SK-N-SH (cell line): ENCODE results near the gene LCN6. TPM values are rescaled to one million over a fixed set of nuclear protein-coding genes. Genes with fewer than 3 reads are reported as not detected.
"Not testable (repeated sequence)": the region's sequence is repeated elsewhere in the genome, so short reads cannot be mapped to it uniquely, and the experiment has no call there.

Source experiments
- CTCF ChIA-PET: fragments of 300-600, 350-600 bp; formaldehyde crosslinking; extraction: SDS; loops from one replicate; lab custom pipeline; 2021; lab: Yijun Ruan, JAX
- POLR2A ChIA-PET: fragments of 350-600 bp; sonication (Branson Sonifier 250); formaldehyde crosslinking; extraction: SDS; loops from one replicate; lab custom pipeline; 2020; ENCODE audit warnings: antibody characterized with exemption, inconsistent platforms; lab: Yijun Ruan, JAX
- DNase-seq: peaks from one replicate; pipeline ENCODE4 v3.0.0; 2012
- H2AFZ ChIP-seq: fragments of 200-600 bp; sonication (generic); 2 replicates; pipeline ENCODE4 v1.8.1; 2016; ENCODE audit warnings: antibody characterized with exemption, mild to moderate bottlenecking, low read depth
- H3F3A ChIP-seq: fragments of 200-600 bp; sonication (generic); replicated peaks from 2 replicates; pipeline ENCODE3; 2016; ENCODE audit warnings: antibody characterized with exemption, mild to moderate bottlenecking; ENCODE audit not compliant: insufficient read depth
- H3K27ac ChIP-seq, 2 experiments: fragments of 200-500 bp in 1 of 2; fragments of 200-600 bp in 1 of 2; sonication (Bioruptor generic) in 1 of 2; sonication (generic), shearing (Covaris generic) in 1 of 2; 2 replicates each; pipeline versions ENCODE4 v1.5.1 to v1.6.1; 2014 to 2016; ENCODE audit warnings: low read depth in 2 of 2, inconsistent platforms in 1 of 2, low read length in 1 of 2, mild to moderate bottlenecking in 1 of 2, mixed read lengths in 1 of 2
- H3K27me3 ChIP-seq: fragments of 200-600 bp; sonication (generic), shearing (Covaris generic); 2 replicates; pipeline ENCODE4 v1.6.1; 2016; ENCODE audit warnings: mixed run types; ENCODE audit not compliant: insufficient read depth
- H3K36me3 ChIP-seq, 2 experiments: fragments of 200-500 bp in 1 of 2; fragments of 200-600 bp in 1 of 2; sonication (Bioruptor generic) in 1 of 2; sonication (generic) in 1 of 2; replicated peaks in 1 of 2; 2 replicates each; pipeline versions ENCODE3 to v1.5.1; 2014 to 2016; ENCODE audit warnings: low read length in 1 of 2, mild to moderate bottlenecking in 1 of 2; ENCODE audit not compliant: insufficient read depth in 2 of 2, control insufficient read depth in 1 of 2
- H3K4me1 ChIP-seq, 2 experiments: fragments of 200-500 bp in 1 of 2; fragments of 200-600 bp in 1 of 2; sonication (Bioruptor generic) in 1 of 2; sonication (generic), shearing (Covaris generic) in 1 of 2; 2 replicates each; pipeline versions ENCODE4 v1.5.1 to v1.6.1; 2014 to 2016; ENCODE audit warnings: low read depth in 1 of 2, low read length in 1 of 2, mixed run types in 1 of 2; ENCODE audit not compliant: insufficient read depth in 2 of 2, control insufficient read depth in 1 of 2
- H3K4me2 ChIP-seq: fragments of 200-600 bp; sonication (generic), shearing (Covaris generic); 2 replicates; pipeline ENCODE4 v1.6.1; 2017; ENCODE audit warnings: mixed run types
- H3K4me3 ChIP-seq, 2 experiments: fragments of 200-500 bp in 1 of 2; fragments of 200-600 bp in 1 of 2; sonication (Bioruptor generic) in 1 of 2; sonication (generic), shearing (Covaris generic) in 1 of 2; 2 replicates each; pipeline versions ENCODE4 v1.5.1 to v1.8.1; 2014 to 2016; ENCODE audit warnings: low read depth in 2 of 2, inconsistent platforms in 1 of 2, low read length in 1 of 2, mild to moderate bottlenecking in 1 of 2, mixed read lengths in 1 of 2, moderate library complexity in 1 of 2
- H3K79me2 ChIP-seq: fragments of 200-600 bp; sonication (generic); 2 replicates; pipeline ENCODE4 v1.8.1; 2017; ENCODE audit warnings: mild to moderate bottlenecking; ENCODE audit not compliant: insufficient read depth
- H3K9ac ChIP-seq: fragments of 200-600 bp; sonication (generic); 2 replicates; pipeline ENCODE4 v1.6.1; 2017; ENCODE audit warnings: mixed run types
- H3K9me2 ChIP-seq: fragments of 200-600 bp; sonication (generic); 2 replicates; pipeline ENCODE4 v1.6.1; 2017; ENCODE audit warnings: mixed run types
- H3K9me3 ChIP-seq: fragments of 200-600 bp; sonication (generic); 2 replicates; pipeline ENCODE4 v1.6.1; 2017; ENCODE audit warnings: mixed run types, mild to moderate bottlenecking, moderate library complexity
- H4K20me1 ChIP-seq: fragments of 200-600 bp; sonication (generic); 2 replicates; pipeline ENCODE4 v1.6.1; 2017; ENCODE audit warnings: mild to moderate bottlenecking, mixed run types; ENCODE audit not compliant: insufficient read depth
- GABPA ChIP-seq: IDR thresholded peaks from 2 replicates; pipeline ENCODE4 v1.4.0; 2012; ENCODE audit warnings: low read depth, mild to moderate bottlenecking
- NRF1 ChIP-seq: IDR thresholded peaks from 2 replicates; pipeline ENCODE4 v1.6.1; 2012; ENCODE audit warnings: low read depth, mild to moderate bottlenecking, low read length
- POLR2AphosphoS5 ChIP-seq: IDR thresholded peaks from 2 replicates; pipeline ENCODE4 v1.6.1; 2012; ENCODE audit warnings: low read depth, low read length
- WGBS: methylation state at CpG from one replicate; pipeline ENCODE4 v1.1.6; 2017; ENCODE audit warnings: low lambda C conversion rate; 5-methylcytosine and 5-hydroxymethylcytosine counted together
- polyA plus RNA-seq, 3 experiments: library from polyadenylated mRNA; depleted of rRNA; stranded (reverse); fragments of >200 nt; gene quantifications; 2 replicates each; pipeline ENCODE4 v1.2.3, GENCODE V29; 2012
- TF ChIP-seq, protein P1 (sequence below): IDR thresholded peaks from 2 replicates; pipeline ENCODE4 v1.6.1; 2012; ENCODE audit warnings: mild to moderate bottlenecking, low read depth, low read length, moderate library complexity

The LCN6 gene
- polyA plus RNA-seq, 1 of the 3 experiments (the other 2 are of a cell fraction): not detected

DNA sequence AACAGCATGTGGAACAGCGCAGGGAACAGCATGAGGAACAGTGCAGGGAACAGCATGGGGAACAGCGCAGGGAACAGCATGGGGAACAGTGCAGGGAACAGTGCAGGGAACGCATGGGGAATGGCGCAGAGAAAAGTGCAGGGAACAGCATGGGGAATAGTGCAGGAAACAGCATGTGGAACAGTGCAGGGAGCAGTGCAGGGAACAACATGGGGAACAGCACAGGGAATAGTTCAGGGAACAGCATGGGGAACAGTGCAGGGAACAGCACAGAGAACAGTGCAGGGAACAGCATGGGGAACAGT, 7.8 kb upstream of the LCN6 start (continued):
- TF ChIP-seq NRF1 (no peak), POLR2AphosphoS5 (no peak)

DNA sequence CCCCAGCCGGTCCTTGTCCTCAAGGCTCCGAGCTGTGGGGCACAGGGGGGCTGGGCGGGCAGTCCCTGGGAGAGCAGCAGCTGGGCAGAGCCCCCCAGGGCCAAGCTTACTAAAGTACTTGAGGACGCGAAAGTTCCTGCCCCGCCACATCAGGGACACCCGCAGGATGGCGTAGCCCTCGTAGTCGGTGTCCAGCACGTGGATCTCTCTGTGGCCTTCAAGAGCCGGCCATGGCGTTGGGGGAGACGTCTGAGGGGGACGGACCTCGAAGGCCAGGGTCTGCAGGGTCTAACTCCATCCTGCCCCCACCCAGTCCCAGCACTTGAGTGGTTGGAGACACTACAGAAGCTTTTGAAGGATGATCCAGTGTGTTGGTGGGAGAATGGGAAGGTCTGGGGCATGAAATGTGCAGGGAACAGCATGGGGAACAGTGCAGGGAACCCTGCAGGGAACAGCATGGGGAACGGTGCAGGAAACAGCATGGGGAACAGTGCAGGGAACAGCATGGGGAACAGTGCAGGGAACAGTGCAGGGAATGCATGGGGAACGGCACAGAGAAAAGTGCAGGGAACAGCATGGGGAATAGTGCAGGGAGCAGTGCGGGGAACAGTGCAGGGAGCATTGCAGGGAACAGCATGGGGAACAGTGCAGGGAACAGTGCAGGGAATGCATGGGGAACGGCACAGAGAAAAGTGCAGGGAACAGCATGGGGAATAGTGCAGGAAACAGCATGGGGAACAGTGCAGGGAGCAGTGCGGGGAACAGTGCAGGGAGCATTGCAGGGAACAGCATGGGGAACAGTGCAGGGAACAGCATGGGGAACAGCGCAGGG, 7.2 kb upstream of the LCN6 start:
- WGBS: 92% methylated on average over 22 of the region's 22 CpGs
- DNase-seq, H3K36me3 ChIP-seq, H3K4me2 ChIP-seq, H3K27me3 ChIP-seq, H2AFZ ChIP-seq, H3K9ac ChIP-seq, H3K79me2 ChIP-seq, H4K20me1 ChIP-seq, H3K9me3 ChIP-seq, H3K9me2 ChIP-seq, H3K4me1 ChIP-seq, H3K27ac ChIP-seq, H3F3A ChIP-seq, H3K4me3 ChIP-seq: not testable (repeated sequence)
- CTCF ChIA-PET: interaction anchor here (0.7 to 1.3 kb wide), 3 partner anchors 11 to 28 kb away, joined by 4 to 6 read pairs (median 4); no protein-coding TSS in a partner anchor
- POLR2A ChIA-PET: interaction anchor here (0.9 kb wide), 1 partner anchor 27 kb away, joined by 4 read pairs; no protein-coding TSS in a partner anchor

DNA sequence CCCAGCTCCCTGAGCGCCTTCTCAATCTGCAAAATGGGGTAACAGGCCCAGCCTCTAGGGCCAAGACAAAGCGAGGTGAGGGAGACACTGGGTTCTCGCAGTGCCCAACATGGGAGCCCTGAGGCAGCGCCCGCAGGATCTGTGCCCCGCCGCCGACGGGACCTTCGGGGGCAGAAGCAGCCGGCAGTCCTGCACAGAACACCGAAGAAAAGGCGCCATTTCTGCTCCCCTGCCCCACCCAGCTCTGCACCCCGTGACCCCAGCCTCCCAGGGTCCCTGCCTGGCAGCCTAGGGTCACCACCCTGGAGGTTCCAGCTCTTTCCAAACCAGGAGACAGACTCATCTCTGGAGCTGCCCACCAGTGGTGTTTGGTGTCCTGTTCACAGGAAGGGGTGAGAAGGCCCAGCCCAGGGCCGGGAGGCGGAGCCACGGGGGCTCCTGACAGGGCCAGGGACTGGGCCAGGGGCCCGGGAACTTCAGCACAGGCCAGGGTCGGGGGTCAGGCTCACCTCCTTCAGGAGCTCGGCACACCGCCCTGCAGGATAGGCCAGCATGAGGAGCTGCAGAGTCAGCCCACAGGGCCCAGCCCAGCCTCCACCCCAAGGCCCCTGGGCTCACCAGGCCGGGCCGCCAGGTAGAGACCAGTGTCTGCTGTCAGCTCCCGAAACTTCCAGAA, 6.4 kb upstream of the LCN6 start:
- no peaks in the 10 kb centered on the region for H3K27me3 ChIP-seq
- CTCF ChIA-PET: interaction anchor here (0.7 to 1.3 kb wide), 3 partner anchors 10 to 28 kb away, joined by 4 to 6 read pairs (median 4); no protein-coding TSS in a partner anchor
- no peak for DNase-seq

More for the DNA sequence above, 6.4 kb upstream of the LCN6 start:
- no peak overlapping the region for H3K4me3 ChIP-seq
- no peaks in the 10 kb centered on the region for H4K20me1 ChIP-seq
- H3F3A ChIP-seq: peaks cover 3% of the 10 kb centered on the region
- POLR2A ChIA-PET: interaction anchor here (0.9 kb wide), 1 partner anchor 26 kb away, joined by 4 read pairs; no protein-coding TSS in a partner anchor
- TF ChIP-seq POLR2AphosphoS5 (no peak), GABPA (no peak)
- TF ChIP-seq, protein P1, sequence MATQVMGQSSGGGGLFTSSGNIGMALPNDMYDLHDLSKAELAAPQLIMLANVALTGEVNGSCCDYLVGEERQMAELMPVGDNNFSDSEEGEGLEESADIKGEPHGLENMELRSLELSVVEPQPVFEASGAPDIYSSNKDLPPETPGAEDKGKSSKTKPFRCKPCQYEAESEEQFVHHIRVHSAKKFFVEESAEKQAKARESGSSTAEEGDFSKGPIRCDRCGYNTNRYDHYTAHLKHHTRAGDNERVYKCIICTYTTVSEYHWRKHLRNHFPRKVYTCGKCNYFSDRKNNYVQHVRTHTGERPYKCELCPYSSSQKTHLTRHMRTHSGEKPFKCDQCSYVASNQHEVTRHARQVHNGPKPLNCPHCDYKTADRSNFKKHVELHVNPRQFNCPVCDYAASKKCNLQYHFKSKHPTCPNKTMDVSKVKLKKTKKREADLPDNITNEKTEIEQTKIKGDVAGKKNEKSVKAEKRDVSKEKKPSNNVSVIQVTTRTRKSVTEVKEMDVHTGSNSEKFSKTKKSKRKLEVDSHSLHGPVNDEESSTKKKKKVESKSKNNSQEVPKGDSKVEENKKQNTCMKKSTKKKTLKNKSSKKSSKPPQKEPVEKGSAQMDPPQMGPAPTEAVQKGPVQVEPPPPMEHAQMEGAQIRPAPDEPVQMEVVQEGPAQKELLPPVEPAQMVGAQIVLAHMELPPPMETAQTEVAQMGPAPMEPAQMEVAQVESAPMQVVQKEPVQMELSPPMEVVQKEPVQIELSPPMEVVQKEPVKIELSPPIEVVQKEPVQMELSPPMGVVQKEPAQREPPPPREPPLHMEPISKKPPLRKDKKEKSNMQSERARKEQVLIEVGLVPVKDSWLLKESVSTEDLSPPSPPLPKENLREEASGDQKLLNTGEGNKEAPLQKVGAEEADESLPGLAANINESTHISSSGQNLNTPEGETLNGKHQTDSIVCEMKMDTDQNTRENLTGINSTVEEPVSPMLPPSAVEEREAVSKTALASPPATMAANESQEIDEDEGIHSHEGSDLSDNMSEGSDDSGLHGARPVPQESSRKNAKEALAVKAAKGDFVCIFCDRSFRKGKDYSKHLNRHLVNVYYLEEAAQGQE: no peak
- H3K27ac ChIP-seq: no peak overlapping the region
- no peaks in the 10 kb centered on the region for H3K9me2 ChIP-seq
- no peaks in the 10 kb centered on the region for H3K79me2 ChIP-seq
- no peaks in the 10 kb centered on the region for H3K9me3 ChIP-seq
- no peak overlapping the region for H3K9ac ChIP-seq
- H3K36me3 ChIP-seq: no peaks in the 10 kb centered on the region
- peaks cover 0 to 5% of the 10 kb centered on the region in 2 experiments; a peak in 1 of 4 replicates for H3K4me1 ChIP-seq
- WGBS: 84% methylated on average over 14 of the region's 24 CpGs
- H2AFZ ChIP-seq: no peak overlapping the region
- H3K4me2 ChIP-seq: no peak overlapping the region
